Type B pancreatic cell (in vitro differentiated cells): ENCODE results near the gene XPR1. TPM values are rescaled to one million over a fixed set of nuclear protein-coding genes. Genes with fewer than 3 reads are reported as not detected.
"Not testable (repeated sequence)": the region's sequence is repeated elsewhere in the genome, so short reads cannot be mapped to it uniquely, and the experiment has no call there.

ENCODE experiments used
- DNase-seq: peaks from one replicate; pipeline ENCODE4 v3.0.0; 2021; ENCODE audit warnings: mixed read lengths; ENCODE audit not compliant: unreplicated experiment; ENCODE audit errors: extremely low spot score
- H3K27ac Mint-ChIP-seq: 2 replicates; pipeline ENCODE4 v1.8.0; 2021; ENCODE audit warnings: mild to moderate bottlenecking, mixed read lengths
- H3K27me3 Mint-ChIP-seq: 2 replicates; pipeline ENCODE4 v1.8.0; 2021; ENCODE audit warnings: mixed read lengths
- H3K36me3 Mint-ChIP-seq: 2 replicates; pipeline ENCODE4 v1.8.0; 2021; ENCODE audit warnings: mixed read lengths
- H3K4me1 Mint-ChIP-seq: one replicate; pipeline ENCODE4 v1.8.0; 2021; ENCODE audit warnings: mixed read lengths; ENCODE audit not compliant: unreplicated experiment
- H3K4me3 Mint-ChIP-seq: 2 replicates; pipeline ENCODE4 v1.8.0; 2021; ENCODE audit warnings: mild to moderate bottlenecking, mixed read lengths
- H3K9me3 Mint-ChIP-seq: 2 replicates; pipeline ENCODE4 v1.8.0; 2021; ENCODE audit warnings: mixed read lengths
- total RNA-seq: library from RNA; stranded (reverse); gene quantifications from 2 replicates; pipeline ENCODE4 v1.2.1, GENCODE V29; 2021; ENCODE audit warnings: low replicate concordance
- TF ChIP-seq, protein P1 (sequence below): fragments of 200-600 bp; sonication (generic); conservative IDR thresholded peaks from 2 replicates; pipeline ENCODE4 v1.5.0; 2021; ENCODE audit warnings: antibody characterized with exemption, mild to moderate bottlenecking

XPR1 gene
- total RNA-seq, 1 donor from 2014 or later = 48.5 TPM

DNA sequence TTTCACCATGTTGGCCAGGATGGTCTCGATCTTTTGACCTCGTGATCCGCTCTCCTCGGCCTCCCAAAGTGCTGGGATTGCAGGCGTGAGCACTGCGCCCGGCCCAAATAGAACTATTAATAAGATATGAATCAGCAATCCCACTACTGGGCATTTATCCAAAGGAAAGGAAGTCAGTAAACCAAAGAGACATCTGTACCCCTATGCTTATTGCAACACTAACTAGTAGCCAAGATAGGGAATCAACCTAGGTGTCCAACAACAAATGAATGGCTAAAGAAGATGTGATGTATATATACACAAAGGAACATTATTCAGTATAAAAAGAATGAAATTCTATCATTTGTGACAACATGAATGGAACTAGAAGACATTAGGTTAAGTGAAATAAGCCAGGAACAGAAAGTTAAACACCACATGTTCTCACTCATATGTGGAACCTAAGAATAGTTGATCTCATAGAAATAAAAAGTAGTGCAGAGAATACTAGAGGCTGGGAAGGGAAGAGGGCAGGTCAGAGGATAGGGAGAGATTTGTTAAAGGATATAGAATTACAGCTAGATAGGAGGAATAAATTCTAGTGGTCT is 48.8 kb downstream of the XPR1 start:
- Mint-ChIP-seq H3K36me3 (peaks cover 13% of the 10 kb centered on the region), H3K27ac (no peak overlapping the region)

DNA sequence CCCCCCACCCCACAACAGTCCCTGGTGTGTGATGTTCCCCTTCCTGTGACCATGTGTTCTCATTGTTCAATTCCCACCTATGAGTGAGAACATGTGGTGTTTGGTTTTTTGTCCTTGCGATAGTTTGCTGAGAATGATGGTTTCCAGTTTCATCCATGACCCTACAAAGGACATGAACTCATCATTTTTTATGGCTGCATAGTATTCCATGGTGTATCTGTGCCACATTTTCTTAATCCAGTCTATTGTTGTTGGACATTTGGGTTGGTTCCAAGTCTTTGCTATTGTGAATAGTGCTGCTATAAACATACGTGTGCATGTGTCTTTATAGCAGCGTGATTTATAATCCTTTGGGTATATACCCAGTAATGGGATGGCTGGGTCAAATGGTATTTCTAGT is 51.3 kb downstream of the XPR1 start:
- H3K27ac Mint-ChIP-seq, H3K9me3 Mint-ChIP-seq, DNase-seq, H3K4me1 Mint-ChIP-seq, H3K27me3 Mint-ChIP-seq, H3K4me3 Mint-ChIP-seq: not testable (repeated sequence)
- H3K36me3 Mint-ChIP-seq = peaks cover 20% of the 10 kb centered on the region

More for the DNA sequence above, 48.8 kb downstream of the XPR1 start:
- Mint-ChIP-seq H3K4me3 (no peak overlapping the region), H3K9me3 (peaks cover 6% of the 10 kb centered on the region), H3K27me3 (no peaks in the 10 kb centered on the region), H3K4me1 (no peaks in the 10 kb centered on the region)
- DNase-seq = no peak
- TF ChIP-seq, protein P1, sequence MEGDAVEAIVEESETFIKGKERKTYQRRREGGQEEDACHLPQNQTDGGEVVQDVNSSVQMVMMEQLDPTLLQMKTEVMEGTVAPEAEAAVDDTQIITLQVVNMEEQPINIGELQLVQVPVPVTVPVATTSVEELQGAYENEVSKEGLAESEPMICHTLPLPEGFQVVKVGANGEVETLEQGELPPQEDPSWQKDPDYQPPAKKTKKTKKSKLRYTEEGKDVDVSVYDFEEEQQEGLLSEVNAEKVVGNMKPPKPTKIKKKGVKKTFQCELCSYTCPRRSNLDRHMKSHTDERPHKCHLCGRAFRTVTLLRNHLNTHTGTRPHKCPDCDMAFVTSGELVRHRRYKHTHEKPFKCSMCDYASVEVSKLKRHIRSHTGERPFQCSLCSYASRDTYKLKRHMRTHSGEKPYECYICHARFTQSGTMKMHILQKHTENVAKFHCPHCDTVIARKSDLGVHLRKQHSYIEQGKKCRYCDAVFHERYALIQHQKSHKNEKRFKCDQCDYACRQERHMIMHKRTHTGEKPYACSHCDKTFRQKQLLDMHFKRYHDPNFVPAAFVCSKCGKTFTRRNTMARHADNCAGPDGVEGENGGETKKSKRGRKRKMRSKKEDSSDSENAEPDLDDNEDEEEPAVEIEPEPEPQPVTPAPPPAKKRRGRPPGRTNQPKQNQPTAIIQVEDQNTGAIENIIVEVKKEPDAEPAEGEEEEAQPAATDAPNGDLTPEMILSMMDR = no peak

DNA sequence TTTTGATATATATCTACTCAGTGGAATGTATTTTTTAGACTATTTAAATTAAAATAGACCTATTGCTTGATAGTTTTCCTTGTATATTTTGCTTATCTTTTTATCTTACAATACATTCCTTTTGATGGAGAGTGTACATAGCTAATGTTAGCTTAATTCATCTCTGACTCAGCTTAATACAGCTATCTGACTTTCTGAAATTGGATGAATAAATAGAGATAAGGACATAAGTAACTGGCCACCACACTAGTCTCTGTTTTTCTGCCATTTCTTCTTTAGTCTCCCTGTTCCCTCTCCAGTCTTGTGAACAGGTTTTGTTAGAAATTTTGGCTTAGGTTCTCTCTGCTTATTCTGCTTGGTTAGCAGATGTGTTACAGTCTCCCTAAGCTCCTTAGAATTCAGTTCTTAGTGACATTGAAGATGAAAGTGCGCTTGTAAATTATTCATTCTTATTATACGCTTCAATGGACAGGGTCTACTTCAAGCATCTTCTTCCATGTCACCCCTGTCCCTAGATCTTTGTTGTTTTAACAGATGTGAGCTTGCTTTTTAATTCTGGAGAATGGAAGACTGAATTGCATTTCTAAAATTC is 59.6 kb downstream of the XPR1 start:
- no peak for DNase-seq
- Mint-ChIP-seq H3K27ac (no peak overlapping the region), H3K36me3 (peaks cover 4% of the 10 kb centered on the region), H3K9me3 (no peaks in the 10 kb centered on the region), H3K4me1 (peaks cover 3% of the 10 kb centered on the region), H3K27me3 (no peaks in the 10 kb centered on the region), H3K4me3 (no peak overlapping the region)
- TF ChIP-seq, protein P1 = no peak

DNA sequence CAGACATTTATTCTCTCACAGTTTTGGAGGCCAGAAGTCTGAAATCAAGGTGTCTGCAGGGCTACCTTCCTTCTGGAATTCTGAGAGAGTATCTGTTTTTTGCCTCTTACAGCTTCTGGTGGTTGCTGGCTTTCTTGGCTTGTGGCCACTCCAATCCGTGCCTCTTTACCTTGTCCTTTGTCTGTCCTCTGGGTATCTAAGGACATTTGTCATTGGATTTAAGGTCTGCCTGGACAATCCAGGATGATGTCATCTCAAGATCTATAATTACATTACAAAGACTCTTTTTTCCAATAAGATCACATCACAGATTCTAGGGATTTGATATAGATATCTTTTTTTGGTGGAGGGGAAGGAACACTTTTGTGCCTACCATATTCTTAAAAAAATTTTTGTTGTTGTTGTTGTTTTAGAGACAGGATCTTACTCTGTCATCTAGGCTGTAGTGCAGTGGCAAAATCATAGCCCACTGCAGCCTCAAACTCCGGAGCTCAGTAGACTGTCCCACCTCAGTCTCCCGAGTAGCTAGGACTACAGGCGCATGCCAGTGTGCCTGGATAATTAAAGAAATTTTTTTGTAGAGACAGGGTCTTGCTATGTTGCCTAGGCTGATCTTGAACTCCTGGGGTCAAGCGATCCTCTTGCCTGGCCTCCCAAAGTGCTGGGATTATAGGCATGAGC is 61.9 kb downstream of the XPR1 start:
- no peaks in the 10 kb centered on the region for H3K27me3 Mint-ChIP-seq
- no peak overlapping the region for H3K4me3 Mint-ChIP-seq
- H3K9me3 Mint-ChIP-seq = peaks cover 9% of the 10 kb centered on the region
- peaks cover 13% of the 10 kb centered on the region for H3K36me3 Mint-ChIP-seq
- H3K27ac Mint-ChIP-seq = no peak overlapping the region
- H3K4me1 Mint-ChIP-seq = peaks cover 3% of the 10 kb centered on the region
- no peak for DNase-seq
- TF ChIP-seq, protein P1 = no peak

DNA sequence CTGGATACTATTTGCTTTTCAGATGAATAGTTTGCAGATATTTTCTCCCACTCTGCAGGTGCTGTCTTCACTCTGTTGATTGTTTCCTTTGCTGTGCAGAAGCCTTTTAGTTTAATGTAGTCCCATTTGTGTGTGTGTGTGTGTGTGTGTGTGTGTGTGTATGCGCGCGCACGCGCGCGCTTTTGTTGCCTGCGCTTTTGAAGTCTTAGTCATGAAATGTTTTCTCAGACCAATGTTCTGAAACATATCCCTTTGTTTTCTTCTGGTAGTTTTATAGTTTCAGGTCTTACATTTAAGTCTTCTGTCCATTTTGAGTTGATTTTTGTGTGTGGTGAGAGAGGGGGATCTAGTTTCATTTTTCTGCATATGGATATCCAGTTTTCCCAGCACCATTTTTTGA is 63.5 kb downstream of the XPR1 start:
- DNase-seq = no peak
- no peak overlapping the region for H3K27ac Mint-ChIP-seq
- H3K4me3 Mint-ChIP-seq = no peak overlapping the region
- H3K27me3 Mint-ChIP-seq = no peaks in the 10 kb centered on the region
- H3K36me3 Mint-ChIP-seq = peaks cover 15% of the 10 kb centered on the region
- peaks cover 9% of the 10 kb centered on the region for H3K9me3 Mint-ChIP-seq
- TF ChIP-seq, protein P1 = no peak
- peaks cover 3% of the 10 kb centered on the region for H3K4me1 Mint-ChIP-seq

DNA sequence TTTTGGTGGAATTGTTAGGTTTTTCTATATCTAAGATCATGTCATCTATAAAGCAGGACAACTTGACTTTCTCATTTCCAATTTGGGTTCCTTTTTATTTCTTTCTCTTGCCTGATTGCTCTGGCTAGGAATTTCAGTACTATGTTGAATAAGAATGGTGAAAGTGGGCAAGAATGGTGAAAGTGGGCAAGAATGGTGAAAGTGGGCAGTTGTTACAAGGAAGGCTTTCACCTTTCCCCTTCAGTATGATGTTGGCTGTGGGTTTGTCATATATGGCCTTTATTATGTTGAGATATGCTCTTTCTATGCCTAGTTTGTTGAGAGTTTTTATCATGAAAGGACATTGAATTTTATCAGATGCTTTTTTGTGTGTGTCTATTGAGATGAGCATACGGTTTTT is 64.5 kb downstream of the XPR1 start:
- no peaks in the 10 kb centered on the region for H3K27me3 Mint-ChIP-seq
- no peak overlapping the region for H3K4me3 Mint-ChIP-seq
- peaks cover 3% of the 10 kb centered on the region for H3K4me1 Mint-ChIP-seq
- no peak for DNase-seq
- no peak overlapping the region for H3K27ac Mint-ChIP-seq
- peaks cover 9% of the 10 kb centered on the region for H3K9me3 Mint-ChIP-seq
- peaks cover 15% of the 10 kb centered on the region for H3K36me3 Mint-ChIP-seq
- TF ChIP-seq, protein P1 = no peak
